Stimulated activated CD8-positive, alpha-beta memory T cell treated with anti-CD3 and anti-CD28 coated beads, Interleukin-7, amount 100 ng/mL, for 4 hours (primary cell): ENCODE measurements around the gene ZSWIM4.
"Not testable (repeated sequence)": the region's sequence is repeated elsewhere in the genome, so short reads cannot be mapped to it uniquely, and the experiment has no call there.

Experiments
- DNase-seq, 2 donors: peaks; one replicate each; pipeline ENCODE4 v3.0.0-alpha.2; 2020; ENCODE audit warnings: low read depth in 2 of 2

ZSWIM4 gene

GRCh38 chr19:13778398-13778797 is 16.8 kb upstream of the ZSWIM4 start:
- no peak for DNase-seq

GRCh38 chr19:13778847-13779246 is 16.4 kb upstream of the ZSWIM4 start:
- no peak for DNase-seq

- not testable (repeated sequence) for DNase-seq
Measured at GRCh38 chr19:13779794-13780193, 15.4 kb upstream of the ZSWIM4 start.

GRCh38 chr19:13781547-13781946 is 13.7 kb upstream of the ZSWIM4 start:
- no peak for DNase-seq

GRCh38 chr19:13782537-13782936 is 12.7 kb upstream of the ZSWIM4 start:
- DNase-seq = no peak

- DNase-seq = no peak
Measured at GRCh38 chr19:13783565-13784500, 11.4 kb upstream of the ZSWIM4 start.

- peak; percentile 33 to 61 for DNase-seq
Measured at GRCh38 chr19:13784731-13785452, 10.4 kb upstream of the ZSWIM4 start.

GRCh38 chr19:13788991-13789390 is 6.3 kb upstream of the ZSWIM4 start:
- no peak for DNase-seq

GRCh38 chr19:13790354-13790753 is 4.9 kb upstream of the ZSWIM4 start:
- peak; percentile 21 for DNase-seq

GRCh38 chr19:13793317-13793716 is 1.9 kb upstream of the ZSWIM4 start:
- not testable (repeated sequence) for DNase-seq

GRCh38 chr19:13794398-13794756 is 866 bp upstream of the ZSWIM4 start:
- DNase-seq = no peak

- DNase-seq = no peak
Measured at GRCh38 chr19:13795595-13796300, 505 bp downstream of the ZSWIM4 start.

- DNase-seq = no peak
Measured at GRCh38 chr19:13796301-13797057, 1.2 kb downstream of the ZSWIM4 start.

GRCh38 chr19:13797058-13797440 is 1.8 kb downstream of the ZSWIM4 start:
- no peak for DNase-seq

- DNase-seq = no peak
Measured at GRCh38 chr19:13797870-13798269, 2.6 kb downstream of the ZSWIM4 start.

- DNase-seq = no peak
Measured at GRCh38 chr19:13799669-13800068, 4.4 kb downstream of the ZSWIM4 start.

- no peak for DNase-seq
Measured at GRCh38 chr19:13803038-13803437, 7.8 kb downstream of the ZSWIM4 start.

- no peak for DNase-seq
Measured at GRCh38 chr19:13804830-13805683, 9.8 kb downstream of the ZSWIM4 start.

GRCh38 chr19:13806728-13807127 is 11.5 kb downstream of the ZSWIM4 start:
- no peak for DNase-seq

- DNase-seq = no peak
Measured at GRCh38 chr19:13807421-13808021, 12.3 kb downstream of the ZSWIM4 start.
